ENCODE data around the gene NPW.
A peak's percentile ranks its signal among the peaks of the same experiment; 100 is the strongest.

NPW gene

GRCh38 chr16:1989209-1990100 lies 30.1 kb upstream of the NPW start, which contains the start of gene SYNGR3:
Gene SYNGR3, plus strand, starts transcription at chr16:1989970. Its CDS starts 133 bp downstream, at chr16:1990103.
- DNase-seq (ENCODE audit: extremely low spot score), result no peak
- CTCF ChIA-PET, result interaction anchor here (5.5 to 7.3 kb wide), 2 partner anchors 14 kb away, joined by 30 to 63 read pairs; no protein-coding TSS in a partner anchor
- TF ChIP-seq CTCF (IDR thresholded peaks at IDR 0.05; ENCODE audit: control extremely low read depth, extremely low read depth, low read depth, missing control alignments), result no peak
- POLR2A ChIA-PET, result interaction anchor here (2.2 to 3.3 kb wide), 2 partner anchors 24 to 166 kb away, joined by 9 to 22 read pairs; partner anchors contain the start of genes RPS2 and TRAF7

- POLR2A ChIA-PET, result interaction anchor here (0.6 to 3.3 kb wide), 3 partner anchors 25 to 165 kb away, joined by 3 to 22 read pairs (median 9); partner anchors contain the start of genes RPS2 and TRAF7
These were observed 29.6 kb upstream of the NPW start for GRCh38 chr16:1990101-1990350.

GRCh38 chr16:1990351-1991134 lies 29.0 kb upstream of the NPW start:
- ChIA-PET POLR2A (interaction anchor here (0.5 to 3.3 kb wide), 5 partner anchors 10 to 260 kb away, joined by 3 to 22 read pairs (median 8); partner anchors contain the start of genes RPS2 and TRAF7), CTCF (interaction anchor here (1.1 to 7.3 kb wide), 2 partner anchors 13 to 128 kb away, joined by 3 to 63 read pairs; no protein-coding TSS in a partner anchor)
- TF ChIP-seq CTCF (IDR thresholded peaks at IDR 0.05; ENCODE audit: control extremely low read depth, extremely low read depth, low read depth, missing control alignments), result no peak

More at GRCh38 chr16:1990101-1990350, 29.6 kb upstream of the NPW start:
- DNase-seq (ENCODE audit: extremely low spot score), result no peak
- CTCF ChIA-PET, result interaction anchor here (1.1 to 7.3 kb wide), 2 partner anchors 13 to 127 kb away, joined by 3 to 63 read pairs; no protein-coding TSS in a partner anchor
- no peak for TF ChIP-seq CTCF (IDR thresholded peaks at IDR 0.05; ENCODE audit: control extremely low read depth, extremely low read depth, low read depth, missing control alignments)

GRCh38 chr16:1991135-1991551 lies 28.4 kb upstream of the NPW start:
- ChIA-PET CTCF (interaction anchor here (1.1 to 7.3 kb wide), 2 partner anchors 12 to 128 kb away, joined by 3 to 63 read pairs; no protein-coding TSS in a partner anchor), POLR2A (interaction anchor here (0.5 to 3.3 kb wide), 4 partner anchors 11 to 259 kb away, joined by 3 to 22 read pairs (median 8); partner anchors contain the start of genes RPS2 and TRAF7)
- no peak for TF ChIP-seq CTCF (IDR thresholded peaks at IDR 0.05; ENCODE audit: control extremely low read depth, extremely low read depth, low read depth, missing control alignments)
- peak; percentile 66 for DNase-seq (ENCODE audit: extremely low spot score)

More at GRCh38 chr16:1990351-1991134, 29.0 kb upstream of the NPW start:
- no peak for DNase-seq (ENCODE audit: extremely low spot score)

- no peak for DNase-seq (ENCODE audit: extremely low spot score)
- CTCF ChIA-PET, result interaction anchor here (7.3 kb wide), 1 partner anchor 12 kb away, joined by 63 read pairs; no protein-coding TSS in a partner anchor
- no peak for TF ChIP-seq CTCF (IDR thresholded peaks at IDR 0.05; ENCODE audit: control extremely low read depth, extremely low read depth, low read depth, missing control alignments)
- POLR2A ChIA-PET, result interaction anchor here (0.9 to 3.3 kb wide), 5 partner anchors 11 to 164 kb away, joined by 3 to 22 read pairs (median 6); partner anchors contain the start of genes RPS2 and TRAF7
These were observed 28.0 kb upstream of the NPW start for GRCh38 chr16:1991588-1991947.
